NCI-H2081 (cell line): Measurements from ENCODE around the gene PLCL2.

Experiments
- DNase-seq, 2 experiments: peaks; one replicate each; lab custom pipeline; 2025; lab: John Stamatoyannopoulos, UW

The PLCL2 gene

GRCh38 chr3:16893618-16894200, 9.0 kb downstream of the PLCL2 start:
- DNase-seq, result peak in 1 of 2 experiments; percentile 16

GRCh38 chr3:16896094-16896627, 11.4 kb downstream of the PLCL2 start:
- DNase-seq, result no peak

- DNase-seq, result no peak
Observed at GRCh38 chr3:16896820-16897219, 12.1 kb downstream of the PLCL2 start.

- peak in 1 of 2 experiments; percentile 16 for DNase-seq
Observed at GRCh38 chr3:16897254-16897926, 12.6 kb downstream of the PLCL2 start.

GRCh38 chr3:16898595-16899395, 14.0 kb downstream of the PLCL2 start:
- DNase-seq, result no peak

GRCh38 chr3:16899919-16900318, 15.2 kb downstream of the PLCL2 start:
- no peak for DNase-seq

GRCh38 chr3:16900779-16901440, 16.2 kb downstream of the PLCL2 start:
- no peak for DNase-seq

- DNase-seq, result no peak
Observed at GRCh38 chr3:16904423-16905417, 20.0 kb downstream of the PLCL2 start.

- no peak for DNase-seq
Observed at GRCh38 chr3:16905704-16906103, 20.9 kb downstream of the PLCL2 start.

GRCh38 chr3:16906682-16907081, 21.9 kb downstream of the PLCL2 start:
- DNase-seq, result peak in 1 of 2 experiments; percentile 15

GRCh38 chr3:16907243-16907642, 22.5 kb downstream of the PLCL2 start:
- no peak for DNase-seq

- no peak for DNase-seq
Observed at GRCh38 chr3:16908016-16908807, 23.5 kb downstream of the PLCL2 start.

- no peak for DNase-seq
Observed at GRCh38 chr3:16908896-16909295, 24.1 kb downstream of the PLCL2 start.

GRCh38 chr3:16909802-16910201, 25.0 kb downstream of the PLCL2 start:
- DNase-seq, result no peak

- DNase-seq, result no peak
Observed at GRCh38 chr3:16910207-16910606, 25.5 kb downstream of the PLCL2 start.

- no peak for DNase-seq
Observed at GRCh38 chr3:16911916-16912315, 27.2 kb downstream of the PLCL2 start.

GRCh38 chr3:16912400-16913263, 27.9 kb downstream of the PLCL2 start:
- DNase-seq, result no peak

GRCh38 chr3:16913264-16913580, 28.5 kb downstream of the PLCL2 start:
- DNase-seq, result no peak

GRCh38 chr3:16916840-16917239, 32.1 kb downstream of the PLCL2 start:
- DNase-seq, result no peak
